Naive thymus-derived CD8-positive, alpha-beta T cell (primary cell): ENCODE measurements around the gene KRR1. TPM values are rescaled to one million over a fixed set of nuclear protein-coding genes. Genes with fewer than 3 reads are reported as not detected.
"Not testable (repeated sequence)": the region's sequence is repeated elsewhere in the genome, so short reads cannot be mapped to it uniquely, and the experiment has no call there.

Experiments used
- ATAC-seq, 2 donors: fragments of 150-1000 bp; cut with Tn5 transposase in 1 of 2; sonication (Bioruptor Pico), chemical (Tn5 transposase) in 1 of 2; 1 replicate in 1 of 2; 2 replicates in 1 of 2; pipeline ENCODE4 v1.10.0; 2021; ENCODE audit warnings: mild to moderate bottlenecking in 2 of 2, moderate library complexity in 2 of 2
- POLR2A ChIA-PET: fragments of 350-600 bp; sonication (Branson Sonifier 250); formaldehyde crosslinking; loops from one replicate; lab custom pipeline; 2021; ENCODE audit warnings: antibody characterized with exemption; lab: Charles Lee
- DNase-seq, 10 donors: peaks; one replicate each; pipeline versions ENCODE4 v3.0.0 to v3.0.0-alpha.2; 2020 to 2022
- H3K27ac Mint-ChIP-seq, 10 donors: one replicate each; pipeline ENCODE4 v1.8.0; 2020 to 2022; ENCODE audit warnings: mild to moderate bottlenecking in 10 of 10, mixed read lengths in 10 of 10, moderate library complexity in 4 of 10, inconsistent platforms in 1 of 10
- H3K27me3 Mint-ChIP-seq, 5 donors: one replicate each; pipeline ENCODE4 v1.8.0; 2021 to 2022; ENCODE audit warnings: mixed read lengths in 5 of 5
- H3K36me3 Mint-ChIP-seq, 3 donors: one replicate each; pipeline ENCODE4 v1.8.0; 2020 to 2022; ENCODE audit warnings: mixed read lengths in 3 of 3, mild to moderate bottlenecking in 2 of 3, inconsistent platforms in 1 of 3
- H3K4me1 Mint-ChIP-seq, 4 donors: one replicate each; pipeline ENCODE4 v1.8.0; 2021 to 2022; ENCODE audit warnings: mixed read lengths in 4 of 4
- H3K4me3 Mint-ChIP-seq, 10 donors: one replicate each; pipeline ENCODE4 v1.8.0; 2020 to 2022; ENCODE audit warnings: mild to moderate bottlenecking in 10 of 10, mixed read lengths in 10 of 10, moderate library complexity in 6 of 10, inconsistent platforms in 1 of 10
- H3K9me3 Mint-ChIP-seq, 9 donors: one replicate each; pipeline ENCODE4 v1.8.0; 2020 to 2022; ENCODE audit warnings: mixed read lengths in 9 of 9, mild to moderate bottlenecking in 3 of 9, inconsistent platforms in 1 of 9, moderate library complexity in 1 of 9
- polyA plus RNA-seq, 3 donors: library from polyadenylated mRNA; unstranded; fragments of 300-500 nt; fragmentation: Illumina TruSeq; gene quantifications; one replicate each; pipeline ENCODE4 v1.2.3, GENCODE V29; 2021
- total RNA-seq, 8 experiments: library from RNA in 2 of 8; stranded (reverse) in 2 of 8; gene quantifications; one replicate each; pipeline ENCODE4 v1.2.3 and lab custom pipeline; 2021 to 2026

The KRR1 gene
- total and polyA plus RNA-seq, 5 experiments from 2014 or later, result 64.8 to 80.4 (median 71.0) TPM

- Mint-ChIP-seq H3K4me1 (peaks cover 13 to 43% (median 27%) of the 10 kb centered on the region in 4 donors), H3K9me3 (peaks cover 0 to 8% (median 2%) of the 10 kb centered on the region in 9 donors), H3K36me3 (no peaks in the 10 kb centered on the region), H3K27ac (peak overlapping the region in 4 of 10 donors; percentile 11 to 38 (median 20)), H3K27me3 (no peaks in the 10 kb centered on the region), H3K4me3 (peak overlapping the region in 1 of 10 donors; percentile 31)
- ATAC-seq (no peak), DNase-seq (no peak)
- POLR2A ChIA-PET, result no interaction called here
Observed at GRCh38 chr12:75459755-75460154, 51.7 kb downstream of the KRR1 start.

DNA sequence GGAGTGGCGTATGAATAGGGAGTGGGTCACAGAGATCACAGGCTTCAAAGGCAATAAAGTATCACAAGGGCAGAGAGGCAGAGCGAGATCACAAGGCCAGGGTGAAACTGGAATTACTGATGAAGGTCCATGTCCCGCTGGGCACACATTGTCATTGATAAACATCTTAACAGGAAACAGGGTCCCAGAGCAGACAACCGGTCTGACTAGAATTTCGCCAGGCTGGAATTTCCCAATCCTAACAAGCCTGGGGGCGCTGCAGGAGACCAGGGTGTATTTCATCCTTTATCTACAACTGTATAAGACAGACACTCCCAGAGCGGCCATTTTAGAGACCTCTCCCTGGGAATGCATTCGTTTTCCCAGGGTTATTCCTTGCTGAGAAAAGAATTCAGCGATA, 53.5 kb downstream of the KRR1 start:
- H3K9me3 Mint-ChIP-seq, H3K36me3 Mint-ChIP-seq, DNase-seq, ATAC-seq, H3K27me3 Mint-ChIP-seq: not testable (repeated sequence)
- H3K4me1 Mint-ChIP-seq, result peaks cover 13 to 43% (median 27%) of the 10 kb centered on the region in 4 donors
- POLR2A ChIA-PET, result interaction anchor here (1.1 to 1.4 kb wide), 3 partner anchors 23 to 574 kb away, joined by 3 to 7 read pairs (median 6); partner anchors contain the start of genes GLIPR1 and PHLDA1
- peak overlapping the region in 2 of 10 donors; percentile 25 to 29 for H3K4me3 Mint-ChIP-seq
- peak overlapping the region in 2 of 10 donors; percentile 8 to 33 for H3K27ac Mint-ChIP-seq

GRCh38 chr12:75457191-75457590, 54.2 kb downstream of the KRR1 start:
- Mint-ChIP-seq H3K27ac (peak overlapping the region in 2 of 10 donors; percentile 8 to 33), H3K9me3 (peaks cover 0 to 6% (median 2%) of the 10 kb centered on the region in 9 donors), H3K4me3 (peak overlapping the region in 5 of 10 donors; percentile 4 to 75 (median 25)), H3K36me3 (no peaks in the 10 kb centered on the region), H3K27me3 (no peaks in the 10 kb centered on the region), H3K4me1 (peaks cover 13 to 43% (median 27%) of the 10 kb centered on the region in 4 donors)
- ATAC-seq, result peak; percentile 38 to 49
- peak in 3 of 10 donors; percentile 35 to 41 (median 38) for DNase-seq
- POLR2A ChIA-PET, result interaction anchor here (1.1 to 1.4 kb wide), 3 partner anchors 23 to 574 kb away, joined by 3 to 7 read pairs (median 6); partner anchors contain the start of genes GLIPR1 and PHLDA1

DNA sequence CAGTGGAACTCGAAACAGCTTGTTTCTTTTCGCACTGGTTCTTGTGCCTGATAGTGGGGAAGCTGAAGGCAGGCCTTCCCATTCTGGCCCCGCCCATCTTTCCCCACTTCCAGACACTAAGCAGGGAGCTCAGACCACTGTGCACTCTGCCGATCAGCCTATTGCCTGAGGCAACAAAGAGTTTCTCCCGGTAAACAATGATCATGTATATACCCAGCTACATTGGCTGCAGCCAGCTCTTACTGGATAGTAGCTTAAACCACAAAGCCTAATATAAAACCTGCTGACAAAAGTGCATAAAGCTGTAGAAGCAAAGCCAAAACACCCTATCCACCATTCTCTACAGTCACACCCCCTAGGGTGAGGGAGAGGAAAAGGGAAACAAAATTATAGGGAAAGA, 55.6 kb downstream of the KRR1 start:
- H3K9me3 Mint-ChIP-seq, result peaks cover 0 to 6% (median 2%) of the 10 kb centered on the region in 9 donors
- ATAC-seq (no peak), DNase-seq (no peak)
- POLR2A ChIA-PET, result no interaction called here
- no peaks in the 10 kb centered on the region for H3K36me3 Mint-ChIP-seq
- H3K4me1 Mint-ChIP-seq, result peaks cover 13 to 43% (median 27%) of the 10 kb centered on the region in 4 donors
- H3K27ac Mint-ChIP-seq, result peak overlapping the region in 1 of 10 donors; percentile 60
- H3K4me3 Mint-ChIP-seq, result no peak overlapping the region
- H3K27me3 Mint-ChIP-seq, result no peaks in the 10 kb centered on the region

GRCh38 chr12:75452675-75453330, 58.6 kb downstream of the KRR1 start:
- POLR2A ChIA-PET, result no interaction called here
- no peaks in the 10 kb centered on the region for H3K36me3 Mint-ChIP-seq
- H3K4me1 Mint-ChIP-seq, result peaks cover 5 to 20% (median 12%) of the 10 kb centered on the region in 4 donors
- H3K27ac Mint-ChIP-seq, result no peak overlapping the region
- ATAC-seq (no peak), DNase-seq (no peak)
- no peak overlapping the region for H3K4me3 Mint-ChIP-seq
- no peaks in the 10 kb centered on the region for H3K27me3 Mint-ChIP-seq
- peaks cover 0 to 4% (median 0%) of the 10 kb centered on the region in 9 donors for H3K9me3 Mint-ChIP-seq

DNA sequence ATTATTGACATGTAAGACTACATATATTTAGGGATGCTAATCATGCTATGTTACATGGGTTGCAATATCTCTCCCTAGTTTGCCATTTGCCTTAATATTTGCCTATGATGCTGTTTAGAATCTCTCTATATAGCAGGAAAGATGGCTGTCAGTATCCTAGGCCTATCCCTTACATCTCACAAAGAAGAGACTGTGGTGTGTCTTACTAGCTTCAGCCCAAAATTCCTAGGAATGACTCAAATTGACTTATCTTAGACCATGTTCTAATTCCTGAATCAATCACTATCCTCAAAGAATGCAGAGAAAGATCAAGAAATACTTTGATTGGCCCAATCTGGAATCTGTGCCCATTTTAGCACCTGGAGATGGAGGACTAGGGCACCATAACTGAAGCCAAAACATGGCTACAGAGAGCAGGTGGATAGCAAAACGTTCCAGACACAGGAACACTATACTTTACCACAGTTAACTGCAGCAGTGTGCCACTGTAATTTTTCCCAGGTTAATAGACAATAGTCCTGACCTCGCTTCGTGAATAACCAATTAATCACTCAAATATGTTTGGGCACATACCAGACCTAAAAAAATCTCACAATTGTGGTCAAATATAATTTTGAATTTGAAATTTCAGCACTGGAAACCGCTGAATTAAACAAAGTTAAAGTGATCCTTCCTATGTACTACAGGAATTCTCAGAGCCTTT, 63.6 kb downstream of the KRR1 start:
- Mint-ChIP-seq H3K4me1 (no peaks in the 10 kb centered on the region), H3K36me3 (no peaks in the 10 kb centered on the region), H3K27me3 (peaks cover 0 to 11% (median 2%) of the 10 kb centered on the region in 5 donors), H3K9me3 (no peaks in the 10 kb centered on the region), H3K4me3 (no peak overlapping the region), H3K27ac (no peak overlapping the region)
- DNase-seq, result no peak
- ATAC-seq, result no peak
- POLR2A ChIA-PET, result no interaction called here

GRCh38 chr12:75446857-75447256, 64.6 kb downstream of the KRR1 start:
- POLR2A ChIA-PET, result interaction anchor here (0.7 kb wide), 1 partner anchor 1108 kb away, joined by 5 read pairs; no protein-coding TSS in a partner anchor
- Mint-ChIP-seq H3K4me3 (no peak overlapping the region), H3K4me1 (no peaks in the 10 kb centered on the region), H3K36me3 (no peaks in the 10 kb centered on the region), H3K27ac (no peak overlapping the region), H3K27me3 (peaks cover 0 to 16% (median 5%) of the 10 kb centered on the region in 5 donors), H3K9me3 (no peaks in the 10 kb centered on the region)
- ATAC-seq (no peak), DNase-seq (no peak)

DNA sequence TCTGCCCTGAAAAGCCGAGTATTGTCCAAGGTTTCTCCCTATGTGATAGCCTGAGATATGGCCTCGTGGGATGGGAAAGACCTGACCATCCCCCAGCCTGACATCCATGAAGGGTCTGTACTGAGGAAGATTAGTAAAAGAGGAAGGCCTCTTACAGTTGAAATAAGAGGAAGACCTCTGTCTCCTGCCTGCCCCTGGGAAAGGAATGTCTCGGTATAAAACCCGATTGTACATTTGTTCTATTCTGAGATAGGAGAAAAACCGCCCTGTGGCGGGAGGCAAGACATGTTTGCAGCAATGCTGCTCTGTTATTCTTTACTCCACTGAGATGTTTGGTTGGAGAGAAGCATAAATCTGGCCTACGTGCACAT, 66.3 kb downstream of the KRR1 start:
- POLR2A ChIA-PET, H3K9me3 Mint-ChIP-seq, H3K4me1 Mint-ChIP-seq, H3K36me3 Mint-ChIP-seq, H3K4me3 Mint-ChIP-seq, ATAC-seq, DNase-seq, H3K27ac Mint-ChIP-seq: not testable (repeated sequence)
- H3K27me3 Mint-ChIP-seq, result peaks cover 2 to 32% (median 11%) of the 10 kb centered on the region in 5 donors

- H3K27me3 Mint-ChIP-seq, result peaks cover 2 to 38% (median 11%) of the 10 kb centered on the region in 5 donors
- ATAC-seq (no peak), DNase-seq (no peak)
- no peaks in the 10 kb centered on the region for H3K4me1 Mint-ChIP-seq
- H3K27ac Mint-ChIP-seq, result no peak overlapping the region
- H3K9me3 Mint-ChIP-seq, result peaks cover 0 to 7% (median 2%) of the 10 kb centered on the region in 9 donors
- no peak overlapping the region for H3K4me3 Mint-ChIP-seq
- H3K36me3 Mint-ChIP-seq, result peaks cover 0 to 6% (median 4%) of the 10 kb centered on the region in 3 donors
- POLR2A ChIA-PET, result no interaction called here
Observed at GRCh38 chr12:75444429-75445136, 66.8 kb downstream of the KRR1 start.

DNA sequence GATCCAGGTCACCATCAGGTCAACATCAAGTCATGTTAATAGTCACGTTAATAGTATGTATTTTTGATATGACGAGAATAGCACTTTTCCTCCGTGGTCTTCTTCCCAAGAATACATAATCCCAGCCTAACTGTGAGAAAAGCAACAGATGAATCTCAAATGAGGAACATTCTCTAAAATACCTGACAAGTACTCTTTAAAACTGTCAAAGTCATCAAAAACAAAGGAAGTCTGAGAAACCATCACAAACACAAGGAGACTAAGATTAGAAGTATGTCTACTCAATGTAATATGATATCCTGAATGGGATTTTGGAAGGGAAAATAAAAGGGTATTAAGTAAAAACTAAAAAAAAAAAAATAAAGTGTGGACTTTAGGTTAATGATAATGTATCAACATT, 67.7 kb downstream of the KRR1 start:
- peaks cover 2 to 39% (median 11%) of the 10 kb centered on the region in 5 donors for H3K27me3 Mint-ChIP-seq
- no peak for DNase-seq
- peaks cover 0 to 7% (median 2%) of the 10 kb centered on the region in 9 donors for H3K9me3 Mint-ChIP-seq
- POLR2A ChIA-PET, result no interaction called here
- H3K27ac Mint-ChIP-seq, result no peak overlapping the region
- no peak overlapping the region for H3K4me3 Mint-ChIP-seq
- H3K4me1 Mint-ChIP-seq, result no peaks in the 10 kb centered on the region
- peaks cover 0 to 6% (median 4%) of the 10 kb centered on the region in 3 donors for H3K36me3 Mint-ChIP-seq
- ATAC-seq, result no peak

- DNase-seq, result not testable (repeated sequence)
Observed at GRCh38 chr12:75442454-75442853, 69.0 kb downstream of the KRR1 start.

GRCh38 chr12:75441687-75442449, 69.5 kb downstream of the KRR1 start:
- H3K27ac Mint-ChIP-seq, result peak overlapping the region in 1 of 10 donors; percentile 3
- peaks cover 0 to 12% (median 3%) of the 10 kb centered on the region in 9 donors for H3K9me3 Mint-ChIP-seq
- DNase-seq, H3K4me1 Mint-ChIP-seq, POLR2A ChIA-PET, H3K36me3 Mint-ChIP-seq, H3K4me3 Mint-ChIP-seq, ATAC-seq: not testable (repeated sequence)
- peaks cover 2 to 39% (median 11%) of the 10 kb centered on the region in 5 donors for H3K27me3 Mint-ChIP-seq

More at GRCh38 chr12:75442454-75442853, 69.0 kb downstream of the KRR1 start:
- peaks cover 2 to 39% (median 11%) of the 10 kb centered on the region in 5 donors for H3K27me3 Mint-ChIP-seq
- H3K36me3 Mint-ChIP-seq, POLR2A ChIA-PET, ATAC-seq, H3K4me3 Mint-ChIP-seq, H3K9me3 Mint-ChIP-seq, H3K4me1 Mint-ChIP-seq: not testable (repeated sequence)
- peak overlapping the region in 1 of 10 donors; percentile 3 for H3K27ac Mint-ChIP-seq
